NCI-H1092 (cell line): ENCODE data around the gene CTAGE4.
"Not testable (repeated sequence)": the region's sequence is repeated elsewhere in the genome, so short reads cannot be mapped to it uniquely, and the experiment has no call there.

ENCODE experiments used
- DNase-seq: peaks from one replicate; lab custom pipeline; 2025; lab: John Stamatoyannopoulos, UW

The CTAGE4 gene, protein sequence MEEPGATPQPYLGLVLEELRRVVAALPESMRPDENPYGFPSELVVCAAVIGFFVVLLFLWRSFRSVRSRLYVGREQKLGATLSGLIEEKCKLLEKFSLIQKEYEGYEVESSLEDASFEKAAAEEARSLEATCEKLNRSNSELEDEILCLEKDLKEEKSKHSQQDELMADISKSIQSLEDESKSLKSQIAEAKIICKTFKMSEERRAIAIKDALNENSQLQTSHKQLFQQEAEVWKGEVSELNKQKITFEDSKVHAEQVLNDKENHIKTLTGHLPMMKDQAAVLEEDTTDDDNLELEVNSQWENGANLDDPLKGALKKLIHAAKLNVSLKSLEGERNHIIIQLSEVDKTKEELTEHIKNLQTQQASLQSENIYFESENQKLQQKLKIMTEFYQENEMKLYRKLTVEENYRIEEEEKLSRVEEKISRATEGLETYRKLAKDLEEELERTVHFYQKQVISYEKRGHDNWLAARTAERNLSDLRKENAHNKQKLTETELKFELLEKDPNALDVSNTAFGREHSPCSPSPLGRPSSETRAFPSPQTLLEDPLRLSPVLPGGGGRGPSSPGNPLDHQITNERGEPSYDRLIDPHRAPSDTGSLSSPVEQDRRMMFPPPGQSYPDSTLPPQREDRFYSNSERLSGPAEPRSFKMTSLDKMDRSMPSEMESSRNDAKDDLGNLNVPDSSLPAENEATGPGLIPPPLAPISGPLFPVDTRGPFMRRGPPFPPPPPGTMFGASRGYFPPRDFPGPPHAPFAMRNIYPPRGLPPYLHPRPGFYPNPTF

DNA sequence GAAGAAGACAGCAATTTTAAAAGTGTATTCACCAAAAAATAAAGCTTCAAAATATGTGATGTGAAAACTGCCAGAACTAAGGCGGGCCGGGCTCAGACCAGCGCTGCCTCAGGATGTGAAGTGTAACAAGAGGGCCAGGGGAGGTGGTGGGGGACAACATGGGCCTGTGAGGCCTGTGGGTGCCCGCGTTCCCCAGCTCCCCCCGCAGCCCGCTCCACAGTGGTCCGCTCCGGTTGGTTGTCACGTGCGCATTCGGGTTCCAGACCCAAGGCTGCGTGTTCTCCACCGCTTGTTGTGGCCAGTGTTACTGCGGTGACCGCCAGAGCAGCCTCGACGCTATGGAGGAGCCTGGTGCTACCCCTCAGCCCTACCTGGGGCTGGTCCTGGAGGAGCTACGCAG, at the start of gene CTAGE4:
Gene CTAGE4 (plus strand): TSS at position 301 of the 400 bp plus-strand sequence. CDS start 38 bp downstream, at position 339.
- DNase-seq = not testable (repeated sequence)

DNA sequence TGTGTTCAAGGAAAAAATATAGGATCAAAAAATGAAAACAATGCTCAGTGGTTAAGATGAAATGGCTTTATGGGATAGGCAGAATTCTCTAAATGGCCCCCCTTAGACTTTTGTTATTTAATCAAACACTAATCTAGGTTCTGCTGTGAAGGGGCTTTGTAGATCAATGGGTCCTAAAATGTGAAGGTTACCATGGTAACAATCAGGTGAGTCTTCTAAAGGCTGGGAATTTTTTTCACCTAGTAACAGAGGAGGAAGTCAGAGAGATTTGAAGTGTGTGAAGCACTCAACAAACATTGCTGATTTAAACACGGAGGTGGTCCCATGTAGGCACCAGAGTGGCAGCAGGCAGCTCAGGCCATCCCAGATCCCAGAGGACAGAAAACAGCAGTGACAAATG, 49.1 kb upstream of the CTAGE4 start:
- no peak for DNase-seq

DNA sequence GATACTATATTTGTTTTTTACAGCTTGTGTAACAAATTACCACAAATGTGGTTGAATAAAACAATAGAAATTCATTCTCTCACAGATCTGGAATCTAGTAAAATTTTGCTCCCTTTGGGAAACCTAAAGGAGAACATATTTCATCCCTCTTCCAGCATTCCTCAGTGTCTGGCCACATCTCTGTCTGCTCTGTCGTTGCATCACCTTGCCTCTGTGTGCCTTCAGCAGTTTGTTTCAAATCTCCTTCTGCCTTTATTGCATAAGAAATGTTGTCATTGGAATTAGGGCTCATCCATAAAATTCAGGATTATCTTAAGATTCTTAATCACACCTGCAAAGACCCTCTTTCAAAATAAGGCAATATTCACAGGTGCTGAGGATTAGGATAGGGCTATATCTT, 45.8 kb upstream of the CTAGE4 start:
- no peak for DNase-seq

DNA sequence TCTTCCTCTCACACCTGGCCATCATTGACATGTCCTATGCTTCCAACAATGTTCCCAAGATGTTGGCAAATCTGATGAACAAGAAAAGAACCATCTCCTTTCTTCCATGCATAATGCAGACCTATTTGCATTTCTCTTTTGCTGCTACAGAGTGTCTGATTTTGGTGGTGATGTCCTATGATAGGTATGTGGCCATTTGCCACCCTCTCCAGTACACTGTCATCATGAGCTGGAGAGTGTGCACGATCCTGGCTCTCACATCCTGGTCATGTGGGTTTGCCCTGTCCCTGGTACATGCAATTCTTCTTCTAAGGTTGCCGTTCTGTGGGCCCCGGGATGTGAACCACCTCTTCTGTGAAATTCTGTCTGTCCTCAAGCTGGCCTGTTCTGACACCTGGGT, 41.1 kb upstream of the CTAGE4 start:
- DNase-seq = no peak

DNA sequence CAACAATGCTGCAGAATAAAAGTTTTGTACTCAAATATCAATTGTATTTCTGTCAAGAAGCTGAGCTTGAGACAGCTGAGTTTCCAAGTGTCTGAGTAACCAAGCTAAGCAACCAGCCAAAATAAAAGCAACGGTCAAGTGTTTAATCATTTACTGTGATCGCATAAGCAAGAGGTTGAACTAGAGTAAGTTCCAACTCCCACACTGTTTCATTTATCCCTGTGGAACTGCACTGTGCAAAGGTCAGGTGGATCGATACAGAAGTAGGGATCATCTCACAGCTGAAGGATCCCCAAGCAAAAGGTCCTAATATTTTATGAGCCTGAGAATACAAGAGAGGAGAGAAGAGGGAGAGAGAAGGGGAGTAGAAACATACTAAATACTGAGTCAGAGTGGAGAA, 38.8 kb upstream of the CTAGE4 start:
- no peak for DNase-seq

DNA sequence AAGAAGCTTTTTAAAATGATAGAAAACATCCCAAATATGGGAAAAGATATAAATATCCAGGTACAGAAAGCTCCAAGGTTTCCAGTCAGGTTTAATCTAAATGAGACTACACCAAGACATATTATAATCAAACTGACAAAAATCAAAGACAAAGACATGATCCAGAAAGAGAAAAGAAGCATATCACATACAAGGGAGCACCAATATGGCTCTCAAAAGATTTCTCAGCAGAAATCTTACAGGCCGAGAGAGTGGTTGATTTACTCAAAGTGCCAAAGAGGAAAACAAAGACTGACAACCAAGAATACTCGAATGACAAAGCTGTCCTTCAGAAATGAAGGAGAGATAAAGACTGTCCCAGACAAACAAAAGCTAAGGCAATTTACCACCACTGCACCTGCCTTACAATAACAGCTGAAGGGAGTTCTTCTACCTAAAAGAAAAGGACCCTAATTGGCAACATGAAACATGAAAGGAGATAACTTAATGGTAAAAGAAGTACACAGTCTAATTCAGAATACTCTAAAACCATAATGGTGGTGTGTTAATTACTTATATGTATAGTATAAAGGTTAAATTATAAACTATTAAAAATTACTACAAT, 34.9 kb upstream of the CTAGE4 start:
- no peak for DNase-seq

DNA sequence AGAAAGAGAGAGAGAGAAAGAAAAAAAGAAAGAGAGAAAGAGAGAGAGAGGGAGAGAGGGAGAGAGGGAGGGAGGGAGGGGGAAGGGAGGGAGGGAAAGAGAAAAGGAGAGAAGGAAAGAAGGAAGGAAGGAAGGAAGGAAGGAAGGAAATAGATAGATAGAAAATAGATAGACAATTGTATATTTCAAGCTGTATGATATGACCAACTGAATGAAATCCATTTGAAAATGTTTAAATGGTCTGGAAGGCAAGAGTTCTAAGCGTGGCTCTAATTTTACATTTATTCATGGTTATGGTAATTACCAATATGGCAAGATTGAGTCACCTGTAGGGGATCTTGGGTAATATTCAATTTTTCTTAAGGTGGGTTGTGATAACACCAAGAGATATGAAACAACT, 24.4 kb upstream of the CTAGE4 start:
- DNase-seq = no peak

DNA sequence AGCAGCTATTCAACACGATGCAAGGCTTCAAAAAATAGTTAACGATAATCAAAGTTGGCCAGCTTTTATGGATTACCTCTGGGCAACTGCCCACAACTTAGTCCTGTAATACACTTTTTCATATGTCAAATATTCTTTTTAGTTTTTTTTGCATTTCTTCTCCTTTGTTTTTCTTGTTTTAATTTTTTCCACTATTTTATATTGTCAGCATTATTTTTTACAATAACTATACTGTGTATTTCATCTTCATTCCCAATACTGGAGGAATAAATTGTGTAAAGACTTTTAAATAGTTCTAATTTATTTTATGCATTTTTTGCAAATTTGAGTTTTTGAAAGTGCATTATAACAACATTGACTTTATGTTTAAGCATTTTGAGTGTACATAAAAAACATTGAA, 18.5 kb upstream of the CTAGE4 start:
- DNase-seq = no peak

DNA sequence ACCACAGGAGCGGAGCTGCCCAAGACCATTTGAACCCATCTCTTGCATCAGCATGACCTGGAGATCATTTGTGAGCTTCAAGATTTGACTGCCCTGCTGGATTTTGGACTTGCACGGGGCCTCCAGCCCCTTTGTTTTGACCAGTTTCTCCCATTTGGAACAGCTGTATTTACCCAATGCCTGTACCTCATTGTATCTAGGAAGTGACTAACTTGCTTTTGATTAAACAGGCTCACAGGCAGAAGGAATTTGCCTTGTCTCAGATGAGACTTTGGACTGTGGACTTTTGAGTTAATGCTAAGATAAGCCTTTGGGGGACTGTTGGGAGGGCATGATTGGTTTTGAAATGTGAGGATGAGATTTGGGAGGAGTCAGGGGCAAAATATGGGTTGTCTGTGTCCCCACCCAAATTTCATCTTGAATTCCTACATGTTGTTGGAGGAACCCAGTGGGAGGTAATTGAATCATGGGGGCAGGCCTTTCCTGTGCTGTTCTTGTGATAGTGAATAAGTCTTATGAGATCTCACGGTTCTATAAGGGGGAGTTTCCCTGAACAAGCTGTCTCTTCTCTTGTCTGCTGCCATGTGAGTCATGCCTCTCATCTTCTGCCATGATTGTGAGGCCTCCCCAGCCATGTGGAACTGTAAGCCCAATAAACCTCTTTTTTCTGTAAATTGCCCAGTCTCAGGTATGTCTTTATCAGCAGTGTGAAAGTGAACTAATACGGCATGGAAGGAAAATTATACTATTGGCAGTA, 11.5 kb upstream of the CTAGE4 start:
- DNase-seq = not testable (repeated sequence)

DNA sequence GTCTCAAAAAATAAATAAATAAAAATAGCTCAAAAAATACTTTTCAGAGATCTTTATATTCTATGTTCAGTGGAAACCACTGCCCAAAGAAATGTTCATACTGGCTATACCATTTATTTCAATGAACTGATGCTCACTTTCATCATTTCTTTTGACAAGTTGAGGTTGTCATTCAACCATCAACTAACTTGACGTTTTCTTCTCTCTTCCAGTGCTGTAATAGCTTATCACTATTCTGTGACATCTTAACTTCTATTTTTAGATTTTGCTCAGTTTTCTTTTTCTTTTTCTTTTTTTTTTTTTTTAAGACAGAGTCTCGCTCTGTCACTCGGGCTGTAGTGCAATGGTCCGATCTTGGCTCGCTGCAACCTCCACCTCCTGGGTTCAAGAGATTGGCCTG, 8.7 kb upstream of the CTAGE4 start:
- no peak for DNase-seq

DNA sequence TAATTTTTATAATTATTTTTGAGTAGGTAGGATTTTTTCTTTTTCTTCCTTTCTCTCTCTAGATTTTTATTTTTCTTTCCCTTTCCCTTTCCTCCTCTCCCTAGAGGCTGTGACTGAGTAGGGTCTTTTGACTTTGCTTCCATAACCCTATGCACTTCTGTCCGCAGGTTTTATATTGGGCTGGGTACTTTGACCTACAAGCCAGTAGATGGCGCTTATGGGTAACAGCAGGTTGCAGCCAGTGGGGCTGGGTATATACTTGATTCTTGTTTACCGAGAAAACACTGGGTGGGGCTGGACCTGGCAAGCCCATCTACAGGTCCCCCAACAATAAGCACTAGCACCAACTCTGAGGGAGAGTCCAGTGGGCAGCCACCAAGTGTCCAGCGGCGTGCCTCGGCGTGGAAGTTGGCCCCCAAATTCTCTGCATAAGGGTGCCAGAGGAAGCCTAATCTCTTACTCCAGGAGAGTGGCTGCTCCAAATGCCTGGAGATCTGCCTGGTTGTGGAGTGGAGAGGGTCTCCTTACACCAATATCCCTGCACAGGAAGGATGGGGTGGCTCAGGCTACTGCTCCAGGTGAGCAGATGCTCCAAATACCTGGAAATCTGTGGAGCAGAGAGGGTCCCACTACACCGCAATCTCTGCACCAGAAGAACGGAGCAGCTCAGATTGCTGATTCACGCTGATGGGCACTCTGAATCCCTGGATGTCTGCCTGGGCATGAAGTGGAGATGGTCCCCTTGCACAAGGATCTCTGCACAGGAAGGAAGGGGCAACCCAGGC, 4.7 kb upstream of the CTAGE4 start:
- not testable (repeated sequence) for DNase-seq

DNA sequence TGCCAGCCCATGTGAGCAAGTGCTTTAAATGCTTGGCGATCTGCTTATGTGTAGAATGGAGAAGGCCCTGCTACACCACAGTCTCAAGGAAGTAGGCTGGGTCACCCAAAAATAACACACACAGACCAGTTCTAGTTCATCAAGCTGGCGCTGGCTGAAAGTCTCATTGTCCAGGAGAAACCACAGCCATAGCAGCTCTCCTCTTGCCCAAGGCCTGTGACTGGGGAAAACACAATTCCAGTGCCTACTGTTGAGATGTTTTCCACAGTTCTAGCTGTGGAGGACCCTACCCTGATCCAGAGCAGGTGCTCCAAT, 4.1 kb upstream of the CTAGE4 start:
- DNase-seq = not testable (repeated sequence)

DNA sequence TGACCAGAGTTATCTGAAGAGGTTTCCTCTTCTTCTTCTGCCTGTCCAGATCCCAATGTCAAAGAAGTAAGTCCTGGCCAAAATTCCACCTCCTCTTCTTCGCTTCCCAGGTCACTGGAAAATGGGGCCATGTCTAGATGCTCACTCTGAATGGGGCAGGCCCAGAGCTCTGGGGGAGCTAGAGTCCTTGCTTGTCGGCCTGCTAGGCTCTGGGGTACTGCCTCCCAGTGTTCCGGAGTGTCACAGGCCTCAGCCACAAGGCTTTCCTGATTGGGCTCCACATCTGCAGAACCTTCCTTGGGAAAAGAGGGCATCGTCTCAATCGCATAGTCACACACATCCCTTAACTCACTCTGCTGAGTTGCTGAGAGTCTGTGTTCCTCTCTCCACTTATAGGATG, 4.6 kb downstream of the CTAGE4 start:
- DNase-seq = not testable (repeated sequence)

DNA sequence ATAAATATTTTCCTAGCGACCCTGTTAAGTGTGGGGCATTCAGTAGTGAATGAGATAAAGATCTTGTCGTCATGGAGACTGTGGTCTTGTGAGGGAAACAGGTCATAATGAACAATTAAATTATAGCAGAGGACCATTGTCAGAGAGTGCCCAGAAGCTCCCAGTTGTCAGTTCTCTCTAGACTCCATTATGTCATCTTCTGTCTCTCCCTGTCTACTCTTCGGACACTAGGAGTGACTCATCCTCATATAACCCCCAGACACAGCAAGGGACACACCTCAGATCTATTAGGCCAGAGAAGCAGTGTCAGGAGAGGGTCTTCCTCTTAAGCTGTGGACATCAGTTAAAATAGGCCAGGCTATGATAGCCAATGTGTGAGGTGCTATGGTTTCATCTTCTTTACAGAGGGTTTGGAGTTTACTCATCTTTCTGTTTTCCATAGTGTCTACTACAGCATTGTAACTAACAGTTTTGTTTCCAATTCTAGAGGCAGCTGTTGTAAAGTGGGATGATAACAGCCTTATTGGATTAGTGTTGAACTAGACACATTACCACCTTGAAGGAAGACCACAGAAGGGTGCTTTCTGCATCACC, 5.4 kb downstream of the CTAGE4 start:
- DNase-seq = not testable (repeated sequence)

DNA sequence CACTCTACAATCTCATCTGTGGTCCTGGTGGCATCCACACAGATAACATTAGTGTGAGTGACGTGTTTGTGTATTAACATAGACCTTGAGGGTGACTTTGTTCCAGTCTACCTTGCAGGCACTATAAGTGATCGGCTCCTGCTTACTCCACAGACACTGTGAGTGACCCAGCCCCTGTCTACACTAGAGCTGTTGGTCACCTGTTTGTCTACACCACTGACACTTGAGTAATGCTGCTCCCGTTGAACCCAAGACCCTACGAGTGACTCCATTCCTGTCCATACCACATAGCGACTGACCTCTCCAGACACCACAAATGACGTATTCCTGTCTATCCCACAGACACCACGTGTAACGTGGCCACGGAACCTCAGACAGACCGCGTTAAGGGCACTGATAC, 10.5 kb downstream of the CTAGE4 start:
- DNase-seq = not testable (repeated sequence)

DNA sequence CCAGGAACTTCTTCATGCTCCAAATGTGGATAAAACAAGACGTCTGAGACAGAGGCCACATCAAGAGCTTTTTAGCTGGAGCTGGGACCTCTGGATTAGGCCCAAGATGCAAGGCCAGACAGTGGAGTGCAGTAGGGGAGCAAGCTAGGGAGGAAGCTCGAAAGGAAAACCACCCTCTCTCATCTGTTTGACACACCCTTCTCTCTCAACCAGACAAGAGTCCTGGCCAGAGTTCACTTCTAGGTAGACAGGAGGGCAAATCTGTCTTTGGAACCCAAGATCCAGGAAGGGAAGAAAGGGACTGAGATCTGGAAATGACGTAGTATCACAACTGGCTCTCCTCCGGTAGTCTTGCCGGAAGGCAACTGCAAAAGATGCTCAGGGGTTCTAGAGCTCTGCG, 11.2 kb downstream of the CTAGE4 start:
- DNase-seq = not testable (repeated sequence)

DNA sequence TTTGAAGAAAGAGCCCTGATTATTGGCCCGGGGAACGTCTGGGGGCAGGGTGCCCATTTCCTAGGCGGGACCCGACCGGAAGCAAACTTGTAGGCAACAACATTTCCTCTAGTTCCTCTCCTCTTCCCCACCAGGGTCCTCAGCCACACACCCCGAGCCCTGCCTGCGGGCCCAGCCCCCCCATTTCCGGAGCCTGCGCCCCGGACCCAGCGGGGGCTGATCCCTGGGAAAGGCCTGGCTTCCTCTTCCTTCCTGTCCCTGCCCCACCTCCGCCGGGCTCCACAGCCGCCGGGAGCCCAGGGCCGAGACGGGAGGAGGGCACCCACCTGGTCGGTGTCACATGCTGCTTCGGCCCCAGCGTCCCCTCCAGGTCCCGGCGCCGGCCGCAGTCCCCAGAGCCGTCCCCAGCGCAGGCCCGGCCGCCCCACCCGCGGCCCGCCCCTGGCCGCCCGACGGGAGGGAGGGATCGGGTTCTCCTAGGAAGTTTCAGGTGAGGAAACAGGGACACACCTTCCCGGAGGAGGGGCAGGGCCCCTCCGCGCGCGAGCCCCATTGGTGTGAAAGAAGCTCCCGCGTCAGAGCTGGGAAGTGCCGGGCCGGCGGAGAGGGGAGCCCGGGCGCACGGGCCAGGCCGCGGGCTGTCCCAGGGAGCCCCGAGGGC, 12.1 kb downstream of the CTAGE4 start, which contains the start of gene ARHGEF35:
Gene ARHGEF35 (minus strand): TSS at position 622 of the 661 bp plus-strand sequence. CDS start 7,450 bp downstream, outside the sequence.
- not testable (repeated sequence) for DNase-seq

DNA sequence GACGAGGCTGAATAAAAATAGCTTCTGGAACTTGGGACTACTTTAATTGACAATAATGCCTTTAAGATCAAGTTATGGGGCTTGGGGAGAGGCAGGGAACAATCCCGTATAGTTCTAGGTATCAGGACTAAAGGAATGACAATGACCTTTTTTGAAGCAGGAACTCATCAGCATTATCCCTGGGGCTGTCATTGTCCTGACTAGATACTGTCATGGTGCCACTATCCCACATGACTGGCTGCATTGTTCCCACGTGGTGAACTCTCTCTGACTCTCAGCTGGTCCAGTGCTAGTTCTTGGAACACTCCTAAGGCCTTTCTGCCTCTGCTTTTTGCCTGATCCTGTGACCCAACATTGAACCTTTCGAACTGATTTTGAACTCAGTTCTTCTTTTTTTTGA, 15.7 kb downstream of the CTAGE4 start:
- not testable (repeated sequence) for DNase-seq

DNA sequence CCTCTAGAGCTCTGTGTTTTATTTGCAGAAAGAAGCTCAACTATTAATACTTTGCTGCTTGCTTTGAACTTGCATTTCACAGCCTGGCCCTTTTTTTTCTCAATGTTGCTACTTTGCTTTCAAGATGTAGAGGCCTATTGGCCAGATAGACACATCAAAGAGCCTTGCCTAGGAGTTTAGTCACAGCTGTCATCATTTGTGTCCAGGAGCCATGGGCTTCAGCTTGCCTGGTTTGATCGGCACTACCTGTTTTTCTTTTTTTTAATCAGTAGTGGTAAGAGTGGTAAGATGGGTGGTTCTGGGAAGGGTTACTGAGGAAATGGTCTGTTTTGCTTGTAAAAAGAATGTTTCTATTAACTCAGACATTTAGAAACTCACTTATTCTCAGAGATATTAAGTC, 18.7 kb downstream of the CTAGE4 start:
- not testable (repeated sequence) for DNase-seq

DNA sequence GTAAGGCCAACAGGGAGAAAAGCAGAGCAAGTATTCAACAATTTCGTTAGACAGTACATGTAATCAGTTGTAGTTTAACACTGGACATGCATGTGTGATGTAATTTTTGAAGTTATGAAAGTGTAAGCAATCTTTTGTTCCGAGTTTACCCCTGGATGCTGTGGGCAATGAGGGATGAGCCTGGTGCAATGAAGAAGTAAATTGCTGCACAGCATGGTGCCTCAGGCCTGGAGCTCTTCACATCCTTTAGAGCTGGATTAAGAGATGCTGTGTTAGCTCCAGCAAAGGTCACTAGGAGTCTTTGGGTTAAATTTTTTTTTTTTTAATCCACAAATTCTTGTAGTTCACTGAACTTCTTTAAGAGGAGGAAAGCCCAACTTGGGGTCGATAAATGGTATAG, 19.8 kb downstream of the CTAGE4 start:
- not testable (repeated sequence) for DNase-seq
